GM12878 (cell line): ENCODE results near the gene KLF4. TPM values are rescaled to one million over a fixed set of nuclear protein-coding genes. Genes with fewer than 3 reads are reported as not detected.

Experiments
- ATAC-seq: fragments of 200-7000 bp; cut with Tn5 transposase; 3 replicates; pipeline ENCODE4 v1.9.1; 2020; ENCODE audit warnings: mild to moderate bottlenecking, moderate library complexity
- BruUV-seq: library from RNA; stranded (reverse); fragments of 400-500 nt; replicated peaks from 2 replicates; lab custom pipeline; 2021; lab: Mats Ljungman, UMichigan
- CTCF ChIA-PET: fragments of 300-600 bp; sonication (Branson Sonifier 250); formaldehyde crosslinking; extraction: SDS; loops from one replicate; lab custom pipeline; 2021; ENCODE audit warnings: inconsistent platforms; lab: Yijun Ruan, JAX
- POLR2A ChIA-PET: fragments of 350-600 bp; formaldehyde crosslinking; extraction: SDS; loops from one replicate; lab custom pipeline; 2021; ENCODE audit warnings: inconsistent platforms; lab: Charles Lee
- RAD21 ChIA-PET: fragments of 300-600 bp; sonication (Branson Sonifier 250); formaldehyde crosslinking; loops from one replicate; lab custom pipeline; 2023; ENCODE audit warnings: antibody characterized with exemption; ENCODE audit not compliant: unreplicated experiment; lab: Charles Lee
- SMC1A ChIA-PET: fragments of 300-600 bp; sonication (Branson Sonifier 250); formaldehyde crosslinking; loops from one replicate; lab custom pipeline; 2023; ENCODE audit not compliant: unreplicated experiment, uncharacterized antibody; lab: Charles Lee
- DNase-seq: peaks from one replicate; pipeline ENCODE4 v3.0.0-alpha.2; 2011; ENCODE audit warnings: low read depth, low spot score
- FAIRE-seq: peaks from 3 replicates; lab custom pipeline; 2011; peaks lifted over from hg19 to GRCh38; lab: Jason Lieb, UNC
- H2AFZ ChIP-seq: 2 replicates; pipeline ENCODE4 v1.6.0; 2011; ENCODE audit warnings: low read depth, low read length, control low read depth; ENCODE audit not compliant: control insufficient read depth
- H3K27ac ChIP-seq: 2 replicates; pipeline ENCODE4 v1.5.1; 2011; ENCODE audit warnings: control low read depth; ENCODE audit not compliant: control insufficient read depth, insufficient read depth
- H3K27me3 ChIP-seq, 2 experiments: replicated peaks in 1 of 2; 2 replicates each; pipeline versions ENCODE4 v1.6.0 to v1.6.1; 2011; ENCODE audit warnings: low read length in 1 of 2; ENCODE audit not compliant: control insufficient read depth in 2 of 2, insufficient read depth in 2 of 2
- H3K36me3 ChIP-seq, 2 experiments: 2 replicates each; pipeline ENCODE4 v1.5.1; 2011; ENCODE audit warnings: low read length in 1 of 2; ENCODE audit not compliant: control insufficient read depth in 2 of 2, insufficient read depth in 2 of 2
- H3K4me1 ChIP-seq: 2 replicates; pipeline ENCODE4 v1.6.1; 2011; ENCODE audit warnings: mild to moderate bottlenecking, low read length, moderate library complexity, mixed read lengths; ENCODE audit not compliant: control insufficient read depth, insufficient read depth
- H3K4me2 ChIP-seq: 2 replicates; pipeline ENCODE4 v1.6.0; 2011; ENCODE audit warnings: control low read depth; ENCODE audit not compliant: control insufficient read depth, insufficient read depth
- H3K4me3 ChIP-seq: fragments of 200-600 bp; sonication (generic); 2 replicates; pipeline ENCODE4 v1.5.1; 2016
- H3K79me2 ChIP-seq: 2 replicates; pipeline ENCODE4 v1.6.0; 2011; ENCODE audit warnings: low read length; ENCODE audit not compliant: control insufficient read depth, insufficient read depth
- H3K9ac ChIP-seq: 2 replicates; pipeline ENCODE4 v1.8.0; 2011; ENCODE audit warnings: low read length, control low read depth, mixed read lengths; ENCODE audit not compliant: control insufficient read depth, insufficient read depth
- H3K9me3 ChIP-seq: replicated peaks from 3 replicates; pipeline ENCODE4 v1.5.1; 2011; ENCODE audit warnings: mild to moderate bottlenecking, low read length; ENCODE audit not compliant: control insufficient read depth, insufficient read depth
- H4K20me1 ChIP-seq: 2 replicates; pipeline ENCODE4 v1.6.0; 2011; ENCODE audit not compliant: control insufficient read depth, insufficient read depth
- BCL11A ChIP-seq: IDR thresholded peaks from 2 replicates; pipeline ENCODE4 v1.6.1; 2011; ENCODE audit warnings: low read depth, low read length
- GABPA ChIP-seq: IDR thresholded peaks from 2 replicates; pipeline ENCODE4 v1.6.1; 2014; ENCODE audit warnings: antibody characterized with exemption, low read depth, mild to moderate bottlenecking, inconsistent platforms
- JUNB ChIP-seq: IDR thresholded peaks from 2 replicates; pipeline ENCODE4 v1.6.1; 2016; ENCODE audit warnings: antibody characterized with exemption, mild to moderate bottlenecking
- JUND ChIP-seq: IDR thresholded peaks from 2 replicates; pipeline ENCODE4 v1.6.1; 2012; ENCODE audit warnings: low read depth, mild to moderate bottlenecking, low read length, improper control_type of control experiment, moderate library complexity
- WGBS: methylation state at CpG from one replicate; pipeline ENCODE4 v1.1.6; 2016; ENCODE audit warnings: low lambda C conversion rate; ENCODE audit not compliant: insufficient replicate concordance, insufficient coverage; ENCODE audit errors: missing lambda C conversion rate; 5-methylcytosine and 5-hydroxymethylcytosine counted together
- in situ Hi-C: fragments of 300-500 bp; cut with MboI; formaldehyde crosslinking; loops from 9 replicates; pipeline ENCODE4 v1.14.3; 2018; ENCODE audit warnings: mixed read lengths
- intact Hi-C: fragments of 100-400 bp; cut with micrococcal nuclease; formaldehyde crosslinking; loops from one replicate; pipeline ENCODE4 v1.14.2; 2022; ENCODE audit not compliant: unreplicated experiment
- polyA plus RNA-seq, 11 experiments: library from polyadenylated mRNA; depleted of rRNA in 4 of 11; unstranded in 6 of 11; stranded (reverse) in 5 of 11; fragments of >200 nt; fragmentation: Nextera tagmentation in 4 of 11; fragmentation: Illumina TruSeq in 1 of 11; extraction: Ambion mirVana in 4 of 11; extraction: Trizol in 1 of 11; gene quantifications; 1 replicate in 1 of 11; 2 replicates in 10 of 11; pipeline versions ENCODE4 v1.2.1 to v1.2.3, GENCODE V29; 2011 to 2016; ENCODE audit warnings: inconsistent platforms in 2 of 11, missing spikeins in 2 of 11, low read depth in 1 of 11
- total RNA-seq, 4 experiments: library from RNA; depleted of rRNA in 3 of 4; stranded (reverse); fragments of >200 nt in 3 of 4; fragmentation: Illumina TruSeq in 1 of 4; extraction: Trizol in 1 of 4; gene quantifications; 2 replicates each; pipeline versions ENCODE4 v1.2.1 to v1.2.3, GENCODE V29; 2013 to 2021

Gene KLF4
- total and polyA plus RNA-seq, 10 of the 15 experiments (the other 5 are each of a cell fraction or from before 2014, with no cell fraction given) = 0.03 to 0.40 (median 0.10) TPM; not detected in 1

DNA sequence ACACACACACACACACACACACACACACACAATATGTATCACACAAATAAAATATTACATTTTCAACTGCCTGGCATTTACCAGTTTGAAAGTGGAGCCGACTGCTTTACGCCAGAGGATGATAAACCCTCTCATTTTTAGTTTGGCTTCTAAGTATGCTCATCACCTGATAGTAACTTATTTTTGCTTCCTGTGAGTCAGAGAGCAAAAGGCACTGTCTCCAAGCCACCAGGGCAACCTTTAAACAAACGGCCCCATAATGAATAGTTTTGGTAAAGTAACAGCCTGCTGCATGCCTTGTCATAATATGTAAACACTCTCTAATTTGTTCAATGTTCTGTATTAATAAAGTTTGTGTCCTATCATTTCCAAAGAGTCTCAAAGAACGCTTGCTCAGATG is 26.9 kb downstream of the KLF4 start (continued):
- no peak for TF ChIP-seq JUNB
- TF ChIP-seq GABPA = no peak

DNA sequence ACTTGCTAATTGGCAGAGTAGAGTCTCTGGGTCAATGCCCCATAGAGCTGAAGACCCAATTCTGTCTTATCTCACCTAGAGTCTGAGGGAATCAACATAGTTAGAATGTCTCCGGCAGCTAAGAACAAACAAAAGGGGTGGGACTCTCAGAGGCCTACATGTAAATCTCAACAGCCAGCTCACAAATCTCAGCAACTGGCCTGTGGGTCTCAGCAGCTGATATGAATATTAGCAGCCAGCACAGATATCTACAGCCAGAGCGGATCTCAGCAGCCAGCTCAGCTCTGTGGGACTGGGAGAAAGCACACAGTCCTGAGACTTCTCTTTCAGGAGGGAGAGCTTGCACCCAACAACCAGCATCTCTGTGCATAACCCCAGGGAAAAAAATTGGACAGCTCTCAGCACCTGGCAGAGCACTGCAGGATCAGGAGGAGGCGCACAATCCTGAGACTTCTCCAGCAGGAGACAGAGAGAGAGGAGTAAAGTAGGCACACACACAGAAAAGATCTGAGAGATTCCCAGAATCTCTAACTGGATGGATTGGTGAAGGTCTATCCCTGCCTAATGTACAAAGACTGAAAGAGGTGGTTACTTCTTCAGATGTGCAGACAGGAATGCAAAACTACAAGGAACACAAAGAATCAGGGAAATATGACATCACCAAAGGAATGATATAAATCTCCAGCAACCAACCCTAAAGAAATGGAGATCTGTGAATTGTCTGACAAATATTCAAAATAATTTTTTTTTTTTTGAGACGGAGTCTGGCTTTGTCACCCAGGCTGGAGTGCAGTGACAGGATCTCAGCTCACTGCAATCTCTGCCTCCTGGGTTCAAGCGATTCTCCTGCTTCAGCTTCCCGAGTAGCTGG is 29.2 kb downstream of the KLF4 start:
- TF ChIP-seq JUND = no peak
- no peak for TF ChIP-seq BCL11A
- no peaks in the 10 kb centered on the region for H3K9me3 ChIP-seq
- in situ Hi-C loops = loop anchor here (5.0 to 10.0 kb wide), 2 partner anchors 33 to 76 kb away; no protein-coding TSS in a partner anchor
- H3K27ac ChIP-seq = no peak overlapping the region
- CTCF ChIA-PET = interaction anchor here (0.5 kb wide), 1 partner anchor 199 kb away, joined by 3 read pairs; no protein-coding TSS in a partner anchor
- 52% methylated on average over 6 of the region's 6 CpGs for WGBS
- FAIRE-seq (no peak), ATAC-seq (no peak), DNase-seq (no peak)
- BruUV-seq = no TSS peak
- no peak overlapping the region for H3K9ac ChIP-seq
- no peaks in the 10 kb centered on the region for H3K36me3 ChIP-seq
- RAD21 ChIA-PET = interaction anchor here (1.1 kb wide), 1 partner anchor 21 kb away, joined by 5 read pairs; no protein-coding TSS in a partner anchor
- SMC1A ChIA-PET = interaction anchor here (0.7 kb wide), 1 partner anchor 459 kb away, joined by 3 read pairs; no protein-coding TSS in a partner anchor
- no peaks in the 10 kb centered on the region for H3K4me1 ChIP-seq
- POLR2A ChIA-PET = no interaction called here
- intact Hi-C loops = no loop called here
- no peaks in the 10 kb centered on the region for H3K79me2 ChIP-seq
- H3K27me3 ChIP-seq = peaks cover 3 to 8% of the 10 kb centered on the region in 2 experiments
- H3K4me2 ChIP-seq = no peak overlapping the region
- no peak overlapping the region for H2AFZ ChIP-seq
- H4K20me1 ChIP-seq = no peaks in the 10 kb centered on the region
- H3K4me3 ChIP-seq = no peak overlapping the region
